HEK293T (cell line): ENCODE measurements around the gene ADAMTSL2.

Experiments used
- FOXK2 ChIP-seq: fragments of 450-650 bp; IDR thresholded peaks from 2 replicates; pipeline ENCODE4 v1.6.1; 2016; ENCODE audit warnings: mild to moderate bottlenecking
- TARDBP ChIP-seq: fragments of 450-650 bp; IDR thresholded peaks from 2 replicates; pipeline ENCODE4 v1.6.1; 2016

DNA sequence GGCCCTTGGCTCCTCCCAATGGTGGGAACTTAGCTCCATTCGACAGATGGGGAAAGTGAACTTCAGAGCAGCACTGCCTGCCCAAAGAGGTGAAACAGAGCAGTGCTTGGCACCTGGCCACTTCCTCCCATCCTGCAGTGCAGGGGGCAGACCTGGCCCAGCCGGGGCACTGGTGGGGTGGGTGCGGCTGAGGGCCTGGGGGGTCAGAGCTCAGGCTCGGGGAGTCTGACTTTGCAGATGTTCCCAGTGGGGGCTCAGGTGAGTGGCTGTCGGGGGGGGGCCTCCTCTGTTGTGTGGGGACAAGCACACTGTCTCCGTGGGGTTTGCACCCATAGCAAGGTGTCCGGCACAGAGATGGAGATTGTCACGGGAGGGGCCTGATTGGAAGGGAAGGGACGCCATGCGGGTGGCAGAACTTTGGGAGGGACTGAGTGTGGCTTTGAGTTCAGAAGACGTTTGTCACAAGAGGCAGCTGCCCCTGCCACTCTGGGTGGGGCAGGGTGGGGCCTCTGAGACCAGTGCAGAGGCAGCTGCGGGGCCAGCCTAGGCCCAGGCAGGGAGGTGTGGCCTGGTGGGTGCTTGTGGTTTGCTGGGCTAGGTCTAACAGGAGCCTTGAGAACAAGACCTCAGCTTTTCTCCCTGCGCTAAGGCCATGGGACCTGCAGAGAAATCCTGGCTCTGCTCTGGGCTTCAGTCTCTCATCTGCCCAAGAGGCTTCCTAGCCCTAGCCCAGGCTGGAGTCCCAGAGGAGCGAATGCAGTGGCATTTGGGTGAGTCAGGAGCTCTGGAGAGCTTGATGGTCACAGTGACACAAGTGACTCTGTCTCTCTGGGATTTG is 12.2 kb upstream of the ADAMTSL2 start:
- TF ChIP-seq TARDBP (no peak), FOXK2 (no peak)
